PC-9 (cell line): ENCODE data around the gene MRPS10. TPM values are rescaled to one million over a fixed set of nuclear protein-coding genes. Genes with fewer than 3 reads are reported as not detected.
"Not testable (repeated sequence)": the region's sequence is repeated elsewhere in the genome, so short reads cannot be mapped to it uniquely, and the experiment has no call there.

Experiments
- BruUV-seq: library from RNA; stranded (reverse); fragments of 400-500 nt; replicated peaks from 2 replicates; lab custom pipeline; 2021; lab: Mats Ljungman, UMichigan
- CTCF ChIA-PET: fragments of 300-600 bp; sonication (Branson Sonifier 250); formaldehyde crosslinking; loops from one replicate; lab custom pipeline; 2022; ENCODE audit warnings: antibody characterized with exemption; lab: Charles Lee
- POLR2A ChIA-PET: fragments of 300-600 bp; sonication (Branson Sonifier 250); formaldehyde crosslinking; loops from one replicate; lab custom pipeline; 2022; ENCODE audit warnings: antibody characterized with exemption; ENCODE audit not compliant: unreplicated experiment; lab: Charles Lee
- DNase-seq, 2 experiments: peaks; one replicate each; pipeline versions ENCODE4 v3.0.0 to v3.0.0-alpha.2; 2015 to 2022; ENCODE audit warnings: mixed read lengths in 1 of 2
- H2AFZ ChIP-seq: fragments of 200-600 bp; sonication (generic); 2 replicates; pipeline ENCODE4 v1.8.1; 2017; ENCODE audit warnings: antibody characterized with exemption
- H3F3A ChIP-seq: fragments of 200-600 bp; sonication (generic); 2 replicates; pipeline ENCODE4 v1.8.1; 2017; ENCODE audit warnings: antibody characterized with exemption, mild to moderate bottlenecking, low read depth; ENCODE audit not compliant: insufficient read depth
- H3K27ac ChIP-seq: fragments of 200-600 bp; sonication (generic); 2 replicates; pipeline ENCODE4 v1.6.1; 2016; ENCODE audit warnings: mixed run types
- H3K27me3 ChIP-seq: fragments of 200-600 bp; sonication (generic); 2 replicates; pipeline ENCODE4 v1.6.1; 2016; ENCODE audit warnings: low read depth, mixed run types; ENCODE audit not compliant: insufficient read depth
- H3K36me3 ChIP-seq: fragments of 200-600 bp; sonication (generic); 2 replicates; pipeline ENCODE4 v1.6.1; 2016; ENCODE audit warnings: low read depth, mixed run types
- H3K4me1 ChIP-seq: fragments of 200-600 bp; sonication (generic); replicated peaks from 2 replicates; pipeline ENCODE4 v1.6.1; 2016; ENCODE audit warnings: mixed run types; ENCODE audit not compliant: insufficient read depth
- H3K4me2 ChIP-seq: fragments of 200-600 bp; sonication (generic); 2 replicates; pipeline ENCODE4 v1.6.1; 2017; ENCODE audit warnings: mixed run types
- H3K4me3 ChIP-seq: fragments of 200-600 bp; sonication (generic); 2 replicates; pipeline ENCODE4 v1.6.1; 2016; ENCODE audit warnings: mixed run types
- H3K79me2 ChIP-seq: fragments of 200-600 bp; sonication (generic); 2 replicates; pipeline ENCODE4 v1.6.1; 2017; ENCODE audit warnings: low read depth, mixed run types
- H3K9me2 ChIP-seq: fragments of 200-600 bp; sonication (generic); 2 replicates; pipeline ENCODE4 v1.8.1; 2017; ENCODE audit warnings: mild to moderate bottlenecking; ENCODE audit not compliant: insufficient read depth
- H3K9me3 ChIP-seq: fragments of 200-600 bp; sonication (generic); 2 replicates; pipeline ENCODE4 v1.8.1; 2016; ENCODE audit warnings: low read depth; ENCODE audit not compliant: insufficient read depth
- H4K20me1 ChIP-seq: fragments of 200-600 bp; sonication (generic); 2 replicates; pipeline ENCODE4 v1.8.1; 2017; ENCODE audit not compliant: insufficient read depth
- CTCF ChIP-seq: fragments of 200-600 bp; sonication (generic); conservative IDR thresholded peaks from 2 replicates; pipeline ENCODE4 v1.6.1; 2017; ENCODE audit warnings: mixed run types, antibody characterized with exemption, mild to moderate bottlenecking, moderate library complexity
- EZH2 ChIP-seq: fragments of 200-600 bp; sonication (generic); IDR thresholded peaks from 2 replicates; pipeline ENCODE4 v1.8.0; 2017; ENCODE audit warnings: antibody characterized with exemption, low read depth
- intact Hi-C: fragments of 100-400 bp; cut with micrococcal nuclease; formaldehyde crosslinking; loops from one replicate; pipeline ENCODE4 v1.10.0; 2022; ENCODE audit not compliant: unreplicated experiment
- total RNA-seq: library from RNA; stranded (reverse); gene quantifications from 2 replicates; pipeline ENCODE4 v1.2.3, GENCODE V29; 2021

Gene MRPS10
- total RNA-seq, 1 experiment from 2014 or later, result 56.5 TPM

DNA sequence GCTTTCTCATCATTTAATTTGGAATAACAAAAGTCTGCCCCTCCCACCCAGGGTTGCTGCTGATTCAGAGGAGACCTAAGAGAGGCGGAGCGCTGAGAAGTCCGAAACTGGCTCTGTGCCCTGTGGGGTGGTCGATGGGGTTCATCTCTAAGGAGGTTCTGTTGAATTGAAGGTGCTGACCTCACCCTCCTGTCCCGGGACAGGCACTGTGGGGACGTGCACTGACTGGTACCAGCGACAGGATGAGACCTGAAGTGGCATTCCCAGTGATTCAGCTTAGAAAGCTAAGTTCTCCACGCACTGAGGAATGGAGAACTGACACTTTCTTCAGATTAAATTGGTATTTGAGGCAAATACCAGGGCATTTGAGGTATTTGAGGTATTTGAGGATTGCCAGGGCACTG, 24.2 kb downstream of the MRPS10 start:
- no peaks in the 10 kb centered on the region; the same call in 1 of the 2 replicates for H3F3A ChIP-seq
- H2AFZ ChIP-seq, result no peak overlapping the region
- TF ChIP-seq EZH2 (no peak), CTCF (no peak)
- POLR2A ChIA-PET, result interaction anchor here (0.6 to 0.7 kb wide), 3 partner anchors 259 to 407 kb away, joined by 3 to 6 read pairs (median 5); no protein-coding TSS in a partner anchor
- CTCF ChIA-PET, result no interaction called here
- 0 out of 2 replicates have a peak overlapping the region, but pooled peaks have one; percentile 13 for H3K4me2 ChIP-seq
- H4K20me1 ChIP-seq, result no peaks in the 10 kb centered on the region
- peak in 1 of 2 experiments; percentile 31 for DNase-seq
- H3K36me3 ChIP-seq, result no peaks in the 10 kb centered on the region
- no peak overlapping the region for H3K27ac ChIP-seq
- peaks cover 13% of the 10 kb centered on the region; the same call in 1 of the 2 replicates for H3K4me1 ChIP-seq
- BruUV-seq, result no TSS peak
- intact Hi-C loops, result no loop called here
- H3K4me3 ChIP-seq, result no peak overlapping the region
- H3K9me2 ChIP-seq, result no peaks in the 10 kb centered on the region
- H3K9me3 ChIP-seq, result no peaks in the 10 kb centered on the region
- no peaks in the 10 kb centered on the region for H3K27me3 ChIP-seq
- H3K79me2 ChIP-seq, result no peaks in the 10 kb centered on the region

DNA sequence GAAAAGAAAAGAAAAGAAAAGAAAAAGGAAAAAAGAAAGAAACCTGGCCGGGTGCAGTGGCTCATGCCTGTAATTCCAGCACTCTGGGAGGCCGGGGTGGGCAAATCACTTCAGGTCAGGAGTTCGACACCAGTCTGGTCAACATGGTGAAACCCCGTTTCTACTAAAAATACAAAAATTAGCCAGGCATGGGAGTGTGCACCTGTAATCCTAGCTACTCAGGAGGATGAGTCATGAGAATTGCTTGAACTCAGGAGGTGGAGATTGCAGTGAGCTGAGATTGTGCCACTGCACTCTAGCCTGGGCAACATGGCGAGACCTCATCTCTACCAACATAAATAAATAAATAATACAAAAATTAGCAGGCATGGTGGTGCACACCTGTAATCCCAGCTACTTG, 25.3 kb downstream of the MRPS10 start:
- DNase-seq, result peak in 1 of 2 experiments; percentile 59
- H3K79me2 ChIP-seq, H3K27me3 ChIP-seq, H4K20me1 ChIP-seq, H3K9me2 ChIP-seq, H2AFZ ChIP-seq, H3K9me3 ChIP-seq, H3K4me3 ChIP-seq, H3K27ac ChIP-seq, intact Hi-C loops, BruUV-seq, H3F3A ChIP-seq, H3K4me2 ChIP-seq, H3K36me3 ChIP-seq: not testable (repeated sequence)
- POLR2A ChIA-PET, result interaction anchor here (0.6 to 0.8 kb wide), 5 partner anchors 9 to 146 kb away, joined by 3 to 10 read pairs (median 4); partner anchors contain the start of gene TAF8
- CTCF ChIA-PET, result interaction anchor here (0.6 to 0.7 kb wide), 2 partner anchors 38 to 148 kb away, joined by 3 to 16 read pairs; no protein-coding TSS in a partner anchor
- H3K4me1 ChIP-seq, result peaks cover 13% of the 10 kb centered on the region; the same call in 1 of the 2 replicates

- ChIA-PET POLR2A (no interaction called here), CTCF (interaction anchor here (0.6 kb wide), 1 partner anchor 923 kb away, joined by 3 read pairs; no protein-coding TSS in a partner anchor)
Observed at GRCh38 chr6:42190554-42191183, 27.0 kb downstream of the MRPS10 start.

More at GRCh38 chr6:42190554-42191183, 27.0 kb downstream of the MRPS10 start:
- no peak for TF ChIP-seq EZH2
- TF ChIP-seq CTCF, result no peak
- H3K9me2 ChIP-seq, result no peaks in the 10 kb centered on the region
- no peak overlapping the region for H3K27ac ChIP-seq
- no peaks in the 10 kb centered on the region for H3K36me3 ChIP-seq
- no peaks in the 10 kb centered on the region for H3K79me2 ChIP-seq
- DNase-seq, result no peak
- H3K4me3 ChIP-seq, result no peak overlapping the region
- H3K9me3 ChIP-seq, result no peaks in the 10 kb centered on the region
- no peaks in the 10 kb centered on the region for H4K20me1 ChIP-seq
- peaks cover 13% of the 10 kb centered on the region; the same call in 1 of the 2 replicates for H3K4me1 ChIP-seq
- no peaks in the 10 kb centered on the region; the same call in 1 of the 2 replicates for H3F3A ChIP-seq
- H3K4me2 ChIP-seq, result no peak overlapping the region
- no TSS peak for BruUV-seq
- intact Hi-C loops, result no loop called here
- no peaks in the 10 kb centered on the region for H3K27me3 ChIP-seq
- no peak overlapping the region for H2AFZ ChIP-seq
